Epithelial cell of prostate (primary cell): ENCODE results near the gene ITGAL.
"Not testable (repeated sequence)": the region's sequence is repeated elsewhere in the genome, so short reads cannot be mapped to it uniquely, and the experiment has no call there.

Experiments
- DNase-seq: peaks from one replicate; pipeline ENCODE4 v3.0.0-alpha.2; 2011; ENCODE audit warnings: low read depth, low spot score
- H3K27ac ChIP-seq: fragments of 450-650 bp; 2 replicates; pipeline ENCODE4 v1.5.1; 2017; ENCODE audit warnings: mild to moderate bottlenecking

ITGAL gene

DNA sequence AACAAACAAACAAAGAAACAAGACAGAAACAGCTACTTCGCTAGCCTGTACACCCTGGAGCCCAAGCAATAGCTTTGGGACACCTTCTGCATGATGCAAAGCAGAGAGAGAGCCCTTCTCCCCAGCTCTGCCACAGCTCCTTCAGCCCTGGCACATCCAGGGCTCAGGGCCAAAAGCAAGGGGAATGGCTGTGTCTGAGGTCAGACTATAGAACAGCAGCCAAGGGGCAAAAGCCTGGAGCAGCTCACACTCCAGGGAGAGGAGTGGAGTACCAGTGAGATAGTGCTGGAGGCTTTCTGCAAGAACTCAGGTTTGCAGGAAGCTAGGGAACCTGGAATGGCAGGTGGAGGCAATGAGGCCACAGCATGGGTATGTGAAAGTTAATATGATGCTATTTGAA lies 15.3 kb upstream of the ITGAL start:
- no peak for DNase-seq
- no peak overlapping the region for H3K27ac ChIP-seq

DNA sequence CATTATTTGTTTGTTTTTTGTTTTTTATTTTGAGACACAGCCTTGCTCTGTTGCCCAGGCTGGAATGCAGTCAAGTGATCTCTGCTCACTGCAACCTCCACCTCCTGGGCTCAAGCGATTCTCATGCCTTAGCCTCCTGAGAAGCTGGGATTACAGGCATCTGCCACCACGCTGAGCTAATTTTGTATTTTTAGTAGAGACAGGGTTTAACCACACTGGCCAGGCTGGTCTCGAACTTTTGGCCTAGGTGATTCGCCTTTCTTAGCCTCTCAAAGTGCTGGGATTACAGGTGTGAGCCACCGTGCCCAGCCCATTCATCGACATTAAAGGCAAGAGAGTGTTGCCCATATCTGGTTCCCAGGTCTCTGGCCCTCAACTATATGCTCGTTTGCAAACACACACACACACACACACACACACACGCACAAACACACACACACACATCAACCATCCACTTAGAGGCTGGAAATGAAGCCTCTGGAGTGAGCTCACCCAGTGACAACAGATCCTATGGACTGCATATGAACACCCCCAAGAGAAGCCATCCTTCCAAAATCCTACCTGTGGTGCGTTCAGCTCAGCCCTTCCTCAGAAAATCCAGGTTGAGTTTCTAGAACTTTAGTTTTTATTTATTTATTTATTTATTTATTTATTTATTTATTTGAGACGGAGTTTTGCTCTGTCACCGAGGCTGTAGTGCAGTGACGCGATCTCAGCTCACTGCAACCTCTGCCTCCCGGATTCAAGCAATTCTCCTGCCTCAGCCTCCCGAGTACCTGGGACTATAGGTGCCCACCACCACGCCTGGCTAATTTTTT lies 14.6 kb upstream of the ITGAL start:
- H3K27ac ChIP-seq, result no peak overlapping the region
- DNase-seq, result no peak

DNA sequence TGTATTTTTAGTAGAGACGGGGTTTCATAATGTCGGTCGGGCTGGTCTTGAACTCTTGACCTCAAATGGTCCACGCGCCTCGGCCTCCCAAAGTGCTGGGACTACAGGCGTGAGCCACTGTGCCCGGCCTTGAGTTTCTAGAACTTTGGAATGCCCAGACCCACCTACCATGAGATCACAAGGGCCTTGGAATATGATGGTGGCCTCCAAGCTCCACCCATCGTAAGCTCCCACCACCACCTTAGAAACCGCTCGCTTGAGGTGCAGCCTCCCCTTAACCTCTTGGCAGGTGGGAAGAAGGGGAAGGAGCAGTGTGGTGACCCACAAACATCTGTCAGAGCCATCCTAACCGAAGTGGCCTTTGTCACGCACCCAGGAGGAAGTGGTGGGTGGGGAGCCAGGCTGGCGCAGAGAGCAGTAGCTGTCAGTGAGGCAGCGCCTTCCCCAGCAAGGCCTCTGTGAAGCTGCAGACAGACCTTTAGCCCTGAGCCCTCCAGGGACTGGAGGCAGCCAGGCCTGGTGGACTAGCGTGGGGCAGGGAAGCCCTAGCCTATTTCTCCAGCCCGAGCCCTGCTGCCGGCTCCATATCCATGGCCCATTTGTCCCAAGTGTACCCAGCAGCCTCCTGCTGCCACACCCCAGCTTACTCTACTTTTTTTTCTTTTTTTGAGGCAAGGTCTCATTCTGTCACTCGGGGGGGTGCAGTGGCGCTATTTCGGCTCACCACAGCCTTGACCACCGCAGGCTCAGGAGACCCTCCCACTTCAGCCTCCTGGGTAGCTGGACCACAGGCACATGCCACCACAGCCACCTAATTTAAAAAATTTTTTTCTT lies 13.8 kb upstream of the ITGAL start:
- no peak overlapping the region for H3K27ac ChIP-seq
- no peak for DNase-seq

DNA sequence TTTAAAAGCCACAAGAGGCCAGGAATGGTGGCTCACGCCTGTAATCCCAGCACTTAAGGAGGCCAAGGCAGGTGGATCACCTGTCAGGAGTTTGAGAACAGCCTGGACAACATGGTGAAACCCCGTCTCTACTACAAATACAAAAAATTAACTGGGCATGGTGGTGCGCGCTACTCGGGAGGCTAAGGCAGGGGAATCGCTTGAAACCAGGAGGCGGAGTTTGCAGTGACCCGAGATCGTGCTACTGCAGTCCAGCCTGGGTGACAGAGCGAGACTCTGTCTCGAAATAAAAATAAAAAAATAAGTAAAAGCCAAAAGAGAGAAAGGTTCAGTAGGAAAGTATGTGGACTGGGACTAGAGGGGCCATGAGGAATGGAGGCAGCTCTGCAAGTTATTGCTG lies 13.1 kb upstream of the ITGAL start:
- DNase-seq, result no peak
- H3K27ac ChIP-seq, result no peak overlapping the region

DNA sequence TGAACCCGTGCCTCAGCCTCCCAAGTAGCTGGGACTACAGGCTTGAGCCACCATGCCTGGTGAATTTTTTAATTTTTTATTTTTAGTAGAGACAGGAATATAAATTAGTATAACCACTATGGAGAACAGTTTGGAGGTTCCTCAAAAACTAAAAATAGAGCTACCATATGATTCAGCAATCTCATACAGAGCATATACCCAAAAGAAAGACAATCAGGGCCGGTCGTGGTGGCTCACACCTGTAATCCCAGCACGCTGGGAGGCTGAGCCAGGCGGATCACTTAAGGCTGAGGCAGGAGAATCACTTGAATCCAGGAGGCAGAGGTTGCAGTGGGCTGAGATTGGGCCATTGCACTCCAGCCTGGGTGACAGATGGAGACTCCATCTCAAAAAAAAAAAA lies 11.1 kb upstream of the ITGAL start:
- H3K27ac ChIP-seq, DNase-seq: not testable (repeated sequence)

DNA sequence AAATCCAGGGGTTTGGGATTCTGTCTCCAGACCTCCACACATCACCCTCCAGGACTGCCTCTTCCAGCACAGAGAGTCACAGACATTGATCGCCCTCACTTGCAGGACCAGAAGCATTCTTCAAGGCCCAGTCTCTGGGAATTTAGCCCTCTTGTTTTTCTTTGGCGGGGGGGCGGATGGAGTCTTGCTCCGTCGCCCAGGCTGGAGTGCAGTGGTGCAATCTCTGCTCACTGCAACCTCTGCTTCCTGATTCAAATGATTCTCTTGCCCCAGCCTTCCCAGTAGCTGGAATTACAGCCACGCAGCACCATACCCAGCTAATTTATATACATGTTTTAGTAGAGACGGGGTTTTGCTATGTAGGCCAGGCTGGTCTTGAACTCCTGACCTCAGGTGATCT lies 8.5 kb upstream of the ITGAL start:
- H3K27ac ChIP-seq, result no peak overlapping the region
- DNase-seq, result no peak

DNA sequence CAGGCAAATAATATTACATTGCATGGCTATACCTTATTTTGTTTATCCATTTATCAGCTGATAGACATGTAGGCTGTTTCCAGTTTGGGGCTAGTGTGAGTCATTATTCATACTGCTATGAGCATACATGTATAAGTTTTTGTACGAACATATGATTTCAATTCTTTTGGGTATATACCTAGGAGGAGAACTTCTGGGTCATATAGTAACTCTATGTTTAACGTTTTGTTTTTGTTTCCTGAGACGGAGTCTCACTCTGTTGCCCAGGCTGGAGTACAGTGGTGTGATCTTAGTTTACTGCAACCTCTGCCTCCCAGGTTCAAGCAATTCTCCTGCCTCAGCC lies 2.4 kb upstream of the ITGAL start:
- H3K27ac ChIP-seq, result peak overlapping the region; percentile 84
- no peak for DNase-seq

DNA sequence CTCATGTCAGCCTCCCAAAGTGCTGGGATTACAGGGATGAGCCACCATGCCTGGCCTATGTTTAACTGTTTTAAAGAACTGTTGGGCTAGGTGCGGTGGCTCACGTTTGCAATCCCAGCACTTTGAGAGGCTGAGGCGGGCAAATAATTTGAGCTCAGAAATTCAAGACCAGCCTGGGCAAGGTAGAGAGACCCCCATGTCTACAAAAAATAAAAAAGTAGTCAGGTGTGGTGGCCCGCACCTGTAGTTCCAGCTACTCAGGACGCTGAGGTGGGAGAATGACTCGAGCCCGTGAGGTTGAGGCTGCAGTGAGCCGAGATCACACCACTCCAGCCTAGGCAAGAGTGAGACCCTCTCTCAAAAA lies 1.9 kb upstream of the ITGAL start:
- DNase-seq, result no peak

DNA sequence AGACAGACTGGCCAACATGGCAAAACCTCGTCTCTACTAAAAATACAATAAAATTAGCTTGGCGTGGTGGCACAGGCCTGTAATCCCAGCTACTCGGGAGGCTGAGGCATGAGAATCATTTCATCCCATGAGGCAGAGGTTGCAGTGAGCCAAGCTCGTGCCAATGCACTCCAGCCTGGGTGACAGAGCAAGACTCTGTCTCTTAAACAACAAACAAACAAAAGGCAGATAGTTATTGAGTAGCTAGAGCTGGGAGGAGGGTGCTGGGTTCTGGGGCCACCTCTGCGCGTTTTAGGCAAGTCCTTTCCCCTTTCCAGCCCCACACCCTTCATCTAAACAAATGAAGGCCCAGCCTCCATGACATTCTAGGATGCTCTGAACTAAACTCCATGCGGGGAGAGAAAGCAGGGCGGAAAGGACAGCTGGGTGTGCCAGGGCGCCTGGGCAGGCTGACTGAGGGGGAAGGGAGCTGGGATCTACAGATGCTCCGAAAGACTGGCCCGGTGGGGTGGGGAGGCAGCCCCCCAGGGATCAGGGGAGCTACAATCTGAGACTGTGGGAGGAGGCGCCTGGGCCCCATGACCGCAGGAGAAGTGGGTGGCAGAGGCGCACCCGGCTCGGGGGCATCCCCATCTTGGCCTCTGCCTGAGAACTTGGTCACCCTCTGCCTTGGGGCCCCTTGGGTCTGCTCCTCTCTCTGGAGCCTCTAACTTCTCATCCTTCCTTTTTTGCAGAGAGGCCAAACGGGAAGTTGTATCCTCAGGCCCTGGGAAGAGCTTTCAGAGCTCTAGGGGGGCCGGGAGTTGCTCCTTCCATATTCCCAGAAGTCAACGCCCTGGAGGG lies 910 bp downstream of the ITGAL start:
- H3K27ac ChIP-seq, result no peak overlapping the region
- DNase-seq, result no peak

More for the DNA sequence above, 1.9 kb upstream of the ITGAL start:
- no peak overlapping the region for H3K27ac ChIP-seq

DNA sequence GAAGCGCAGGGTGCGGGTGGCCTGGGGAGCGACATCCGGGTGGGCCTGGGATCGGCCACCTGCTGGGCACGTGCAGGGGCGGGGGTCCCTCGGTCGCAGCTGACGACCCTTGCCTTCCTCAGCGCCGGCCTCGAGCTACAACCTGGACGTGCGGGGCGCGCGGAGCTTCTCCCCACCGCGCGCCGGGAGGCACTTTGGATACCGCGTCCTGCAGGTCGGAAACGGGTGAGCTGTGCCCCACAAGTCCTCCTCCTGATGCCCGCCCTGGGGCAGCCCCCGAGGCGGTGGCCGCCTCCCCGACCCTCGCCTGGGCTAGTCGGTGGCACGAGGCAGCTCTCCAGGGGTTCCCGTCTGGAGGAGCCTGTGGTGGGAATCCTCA lies 1.5 kb downstream of the ITGAL start:
- no peak overlapping the region for H3K27ac ChIP-seq
- no peak for DNase-seq

DNA sequence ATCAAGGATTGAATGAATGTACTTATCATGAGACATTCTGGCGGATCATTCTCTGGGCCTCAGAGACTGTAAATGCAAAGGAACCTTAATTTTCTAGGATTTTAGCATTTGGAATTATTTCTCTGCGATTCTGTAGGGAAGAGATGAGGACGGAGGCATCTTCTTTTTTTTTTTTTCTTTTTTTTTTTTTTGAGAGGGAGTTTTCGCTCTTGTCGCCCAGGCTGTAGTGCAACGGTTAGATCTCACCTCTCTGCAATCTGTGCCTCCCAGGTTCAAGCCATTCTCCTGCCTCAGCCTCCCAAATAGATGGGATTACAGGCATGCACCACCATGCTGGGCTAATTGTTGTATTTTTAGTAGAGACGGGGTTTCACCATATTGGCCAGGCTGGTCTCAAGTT lies 2.1 kb downstream of the ITGAL start:
- no peak for DNase-seq
- H3K27ac ChIP-seq, result no peak overlapping the region

DNA sequence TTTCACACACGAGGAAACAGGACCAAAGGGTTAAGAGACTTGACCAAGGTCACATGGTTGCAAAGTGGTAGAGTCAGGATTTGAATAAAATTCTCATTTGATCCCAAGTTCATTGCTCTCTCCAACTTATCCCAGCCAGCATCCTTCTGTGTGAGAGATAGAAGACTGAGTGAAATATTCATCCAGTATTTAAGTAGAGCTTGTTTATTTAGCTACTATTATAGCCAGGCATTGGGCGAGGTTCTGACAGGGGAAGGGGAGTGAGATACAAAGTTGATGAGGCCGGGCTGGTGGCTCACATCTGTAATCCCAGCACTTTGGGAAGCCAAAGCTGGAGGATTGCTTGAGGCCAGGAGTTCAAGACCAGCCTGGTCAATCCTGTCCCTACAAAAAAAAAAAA lies 4.4 kb downstream of the ITGAL start:
- DNase-seq, result no peak
- no peak overlapping the region for H3K27ac ChIP-seq

DNA sequence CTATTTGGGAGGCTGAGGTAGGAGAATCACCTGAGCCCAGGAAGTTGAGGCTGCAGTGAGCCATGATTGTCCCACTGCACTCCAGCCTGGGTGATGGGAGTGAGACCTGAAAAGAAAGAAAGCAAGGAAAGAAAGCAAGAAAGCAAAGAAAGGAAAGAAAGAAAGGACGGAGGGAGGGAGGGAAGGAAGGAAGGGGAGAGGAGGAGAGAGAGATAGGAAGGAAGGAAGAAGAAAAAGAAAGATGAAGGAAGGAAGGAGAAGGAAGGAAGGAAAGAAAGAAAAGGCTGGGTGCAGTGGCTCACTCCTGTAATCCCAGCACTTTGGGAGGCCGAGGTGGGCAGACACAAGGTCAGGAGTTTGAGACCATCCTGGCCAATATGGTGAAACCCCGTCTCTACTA lies 5.2 kb downstream of the ITGAL start:
- DNase-seq, H3K27ac ChIP-seq: not testable (repeated sequence)

DNA sequence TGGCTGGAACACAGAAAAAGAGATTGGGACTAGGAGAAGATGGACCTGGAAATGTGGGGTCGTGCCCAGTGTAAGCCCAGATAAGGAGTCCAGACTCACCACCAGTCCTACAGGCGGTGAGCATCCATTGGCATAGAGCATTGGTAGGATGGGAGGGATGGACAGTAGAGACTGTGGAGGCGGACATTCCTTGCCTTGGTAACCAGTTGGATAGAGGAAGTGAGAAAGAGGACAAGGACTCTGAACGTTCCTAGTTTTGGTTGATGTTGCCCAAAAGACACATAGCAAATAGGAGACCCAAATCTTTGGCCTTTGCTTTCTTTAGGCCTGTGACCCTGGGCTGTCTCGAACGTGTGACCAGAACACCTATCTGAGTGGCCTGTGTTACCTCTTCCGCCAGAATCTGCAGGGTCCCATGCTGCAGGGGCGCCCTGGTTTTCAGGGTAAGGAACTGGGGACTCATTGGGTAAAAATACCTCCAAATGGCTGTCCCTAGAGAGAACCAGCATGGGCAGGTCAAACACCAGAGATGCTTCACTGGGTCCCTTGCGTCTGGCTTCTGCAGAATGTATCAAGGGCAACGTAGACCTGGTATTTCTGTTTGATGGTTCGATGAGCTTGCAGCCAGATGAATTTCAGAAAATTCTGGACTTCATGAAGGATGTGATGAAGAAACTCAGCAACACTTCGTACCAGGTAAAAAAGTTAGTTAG lies 6.4 kb downstream of the ITGAL start:
- H3K27ac ChIP-seq, result no peak overlapping the region
- DNase-seq, result no peak

DNA sequence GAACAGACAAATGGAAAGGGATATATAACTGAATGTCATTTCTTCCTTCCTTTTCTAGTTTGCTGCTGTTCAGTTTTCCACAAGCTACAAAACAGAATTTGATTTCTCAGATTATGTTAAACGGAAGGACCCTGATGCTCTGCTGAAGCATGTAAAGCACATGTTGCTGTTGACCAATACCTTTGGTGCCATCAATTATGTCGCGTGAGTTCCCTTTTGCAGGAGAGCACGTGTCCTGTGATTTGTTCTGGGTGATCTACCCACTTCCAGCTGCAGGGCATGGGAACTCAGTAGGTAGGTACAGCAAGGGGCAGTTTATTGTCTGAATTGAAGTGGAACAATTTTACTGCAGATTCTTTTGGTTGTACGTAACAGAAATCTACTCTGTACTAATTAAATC lies 8.8 kb downstream of the ITGAL start:
- DNase-seq, result no peak
- no peak overlapping the region for H3K27ac ChIP-seq

DNA sequence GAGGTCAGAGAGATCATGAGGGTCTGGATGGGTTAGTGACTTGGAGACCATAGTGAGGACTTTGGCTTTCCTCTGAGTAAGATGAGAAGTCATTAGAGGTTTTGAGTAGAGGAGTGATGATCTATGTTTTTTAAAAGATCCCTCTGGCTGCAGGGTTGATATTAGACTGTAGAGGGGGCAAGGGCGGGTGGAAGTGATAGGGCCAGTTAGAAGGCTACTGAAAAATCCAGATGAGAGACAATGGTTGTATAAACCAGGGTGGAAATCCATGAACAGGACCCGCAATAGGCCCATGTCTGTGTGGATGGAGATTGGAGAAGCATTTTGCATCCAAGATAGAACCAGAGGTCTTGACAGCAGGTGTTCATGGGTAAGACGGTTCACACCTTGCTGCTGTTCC lies 9.8 kb downstream of the ITGAL start:
- H3K27ac ChIP-seq, result no peak overlapping the region
- DNase-seq, result no peak

DNA sequence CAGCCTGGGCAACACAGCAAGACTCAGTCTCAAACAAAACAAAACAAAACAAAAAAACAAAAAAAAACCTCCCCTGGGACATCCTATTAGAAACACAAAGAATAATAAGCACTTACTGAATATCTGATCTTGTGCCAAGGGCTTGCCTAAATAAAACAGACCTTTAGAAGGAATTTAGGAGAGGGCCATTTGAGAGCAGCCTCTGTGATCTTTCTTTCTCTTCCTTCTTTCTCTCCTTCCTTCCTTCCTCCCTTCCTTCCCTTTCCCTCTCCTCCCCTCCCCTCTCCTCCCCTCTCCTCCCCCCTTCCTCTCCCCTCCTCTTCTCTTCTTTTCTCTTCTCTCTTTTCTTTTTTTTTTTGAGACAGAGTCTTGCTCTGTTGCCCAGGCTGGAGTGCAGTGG lies 12.3 kb downstream of the ITGAL start:
- H3K27ac ChIP-seq, result no peak overlapping the region
- DNase-seq, result no peak

DNA sequence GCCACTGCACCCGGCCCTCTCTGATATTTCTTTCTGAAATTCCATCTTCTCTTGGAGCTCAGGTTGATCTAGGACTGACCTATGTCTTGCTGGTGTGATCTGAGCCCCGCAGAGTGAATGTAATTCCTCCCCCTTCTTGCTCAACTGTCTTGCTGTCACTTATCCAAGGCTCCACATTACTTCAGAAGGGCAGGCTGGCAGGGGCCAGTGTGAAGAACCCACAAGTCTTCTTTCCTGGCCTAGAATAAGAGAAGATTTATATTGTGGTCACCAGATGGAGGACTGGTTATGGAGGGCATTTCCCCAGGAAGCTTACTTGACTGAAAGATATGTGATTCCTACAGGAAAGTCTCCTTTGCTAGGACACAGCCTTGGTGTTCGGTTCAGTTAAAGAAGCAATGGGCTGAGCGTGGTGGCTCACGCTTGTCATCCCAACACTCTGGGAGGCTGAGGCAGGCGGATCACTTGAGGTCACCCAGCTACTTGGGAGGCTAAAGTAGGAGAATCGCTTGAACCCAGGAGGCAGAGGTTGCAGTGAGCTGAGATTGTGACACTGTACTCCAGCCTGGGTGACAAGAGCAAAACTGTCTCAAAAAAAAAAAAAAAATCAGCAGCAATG lies 13.4 kb downstream of the ITGAL start:
- H3K27ac ChIP-seq, result no peak overlapping the region
- DNase-seq, result no peak

DNA sequence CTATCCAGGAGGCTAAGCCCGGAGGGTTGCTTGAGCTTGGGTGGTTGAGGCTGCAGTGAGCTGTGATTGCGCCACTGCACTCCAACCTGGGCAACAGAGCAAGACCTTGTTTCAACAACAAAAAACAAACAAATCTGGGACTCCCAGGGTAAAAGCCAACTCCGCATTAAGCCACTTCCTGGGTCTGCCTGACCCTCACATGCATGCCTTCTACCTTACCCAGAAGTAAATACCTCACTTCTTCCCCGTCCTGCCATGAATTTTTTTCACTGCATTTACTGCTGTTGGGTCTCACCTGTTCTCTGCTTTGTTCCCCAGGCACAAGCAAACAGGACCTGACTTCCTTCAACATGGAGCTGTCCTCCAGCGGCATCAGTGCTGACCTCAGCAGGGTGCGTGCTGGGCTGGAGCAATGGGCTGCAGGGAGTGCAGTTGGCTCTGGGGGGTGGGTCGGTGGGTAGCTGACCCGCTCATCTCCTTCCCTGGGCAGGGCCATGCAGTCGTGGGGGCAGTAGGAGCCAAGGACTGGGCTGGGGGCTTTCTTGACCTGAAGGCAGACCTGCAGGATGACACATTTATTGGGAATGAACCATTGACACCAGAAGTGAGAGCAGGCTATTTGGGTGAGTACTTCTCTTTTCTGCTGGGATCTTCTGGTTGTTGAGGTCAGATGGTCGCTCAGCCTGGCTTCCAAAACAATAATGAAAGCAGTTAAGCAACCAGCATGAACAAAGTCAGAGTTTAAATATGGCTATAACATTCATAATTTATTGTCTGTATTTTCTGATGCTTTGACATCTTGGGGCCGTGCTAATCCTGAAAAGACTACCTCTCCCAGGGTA lies 16.4 kb downstream of the ITGAL start:
- no peak overlapping the region for H3K27ac ChIP-seq
- no peak for DNase-seq
